Measurements from ENCODE around the gene VPS13C. TPM values are rescaled to one million over a fixed set of nuclear protein-coding genes. Genes with fewer than 3 reads are reported as not detected.

VPS13C gene
- total RNA-seq, 1 experiment from 2014 or later, result 47.3 TPM

DNA sequence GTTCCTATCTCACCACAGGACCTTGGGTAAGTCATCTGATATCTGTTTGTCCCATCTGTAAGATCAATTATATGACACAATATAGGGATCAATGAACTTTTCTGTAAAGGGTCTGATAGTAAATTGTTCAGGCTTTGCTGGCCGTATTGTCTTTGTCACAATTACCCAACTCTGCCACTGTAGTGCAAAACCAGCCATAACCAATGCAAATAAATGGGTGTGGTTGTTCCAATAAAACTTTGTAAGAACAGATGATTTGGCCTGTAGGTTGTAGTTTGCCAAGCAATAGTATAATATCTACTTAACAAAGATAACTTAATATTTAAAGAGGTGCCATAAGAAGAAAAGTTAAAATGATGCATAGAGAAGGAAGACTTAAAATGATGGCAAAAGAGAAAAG lies 210.8 kb downstream of the VPS13C start:
- Histone ChIP-seq H3K36me3 (ENCODE audit: control insufficient read depth, insufficient read depth, low read length) (no peaks in the 10 kb centered on the region), H3K27me3 (ENCODE audit: control insufficient read depth, insufficient read depth, low read length) (no peaks in the 10 kb centered on the region), H3K9me3 (ENCODE audit: control insufficient read depth, insufficient read depth, low read depth, low read length) (no peaks in the 10 kb centered on the region), H3K4me1 (ENCODE audit: control insufficient read depth, insufficient read depth, low read length) (no peaks in the 10 kb centered on the region), H3K4me3 (ENCODE audit: low read depth in 2 of 2, low read length in 2 of 2) (no peak overlapping the region), H3K27ac (ENCODE audit: low read length) (no peak overlapping the region)
- no peak for DNase-seq (ENCODE audit: low read depth, low spot score)
- CTCF ChIA-PET, result no interaction called here
- ATAC-seq, result no peak
- POLR2A ChIA-PET, result no interaction called here
- TF ChIP-seq, protein P1, sequence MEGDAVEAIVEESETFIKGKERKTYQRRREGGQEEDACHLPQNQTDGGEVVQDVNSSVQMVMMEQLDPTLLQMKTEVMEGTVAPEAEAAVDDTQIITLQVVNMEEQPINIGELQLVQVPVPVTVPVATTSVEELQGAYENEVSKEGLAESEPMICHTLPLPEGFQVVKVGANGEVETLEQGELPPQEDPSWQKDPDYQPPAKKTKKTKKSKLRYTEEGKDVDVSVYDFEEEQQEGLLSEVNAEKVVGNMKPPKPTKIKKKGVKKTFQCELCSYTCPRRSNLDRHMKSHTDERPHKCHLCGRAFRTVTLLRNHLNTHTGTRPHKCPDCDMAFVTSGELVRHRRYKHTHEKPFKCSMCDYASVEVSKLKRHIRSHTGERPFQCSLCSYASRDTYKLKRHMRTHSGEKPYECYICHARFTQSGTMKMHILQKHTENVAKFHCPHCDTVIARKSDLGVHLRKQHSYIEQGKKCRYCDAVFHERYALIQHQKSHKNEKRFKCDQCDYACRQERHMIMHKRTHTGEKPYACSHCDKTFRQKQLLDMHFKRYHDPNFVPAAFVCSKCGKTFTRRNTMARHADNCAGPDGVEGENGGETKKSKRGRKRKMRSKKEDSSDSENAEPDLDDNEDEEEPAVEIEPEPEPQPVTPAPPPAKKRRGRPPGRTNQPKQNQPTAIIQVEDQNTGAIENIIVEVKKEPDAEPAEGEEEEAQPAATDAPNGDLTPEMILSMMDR (IDR thresholded peaks at IDR 0.05), result no peak
- TF ChIP-seq SIN3A (IDR thresholded peaks at IDR 0.05; ENCODE audit: borderline replicate concordance, insufficient read depth, low read depth, low read length), result no peak
- TF ChIP-seq, protein P2, sequence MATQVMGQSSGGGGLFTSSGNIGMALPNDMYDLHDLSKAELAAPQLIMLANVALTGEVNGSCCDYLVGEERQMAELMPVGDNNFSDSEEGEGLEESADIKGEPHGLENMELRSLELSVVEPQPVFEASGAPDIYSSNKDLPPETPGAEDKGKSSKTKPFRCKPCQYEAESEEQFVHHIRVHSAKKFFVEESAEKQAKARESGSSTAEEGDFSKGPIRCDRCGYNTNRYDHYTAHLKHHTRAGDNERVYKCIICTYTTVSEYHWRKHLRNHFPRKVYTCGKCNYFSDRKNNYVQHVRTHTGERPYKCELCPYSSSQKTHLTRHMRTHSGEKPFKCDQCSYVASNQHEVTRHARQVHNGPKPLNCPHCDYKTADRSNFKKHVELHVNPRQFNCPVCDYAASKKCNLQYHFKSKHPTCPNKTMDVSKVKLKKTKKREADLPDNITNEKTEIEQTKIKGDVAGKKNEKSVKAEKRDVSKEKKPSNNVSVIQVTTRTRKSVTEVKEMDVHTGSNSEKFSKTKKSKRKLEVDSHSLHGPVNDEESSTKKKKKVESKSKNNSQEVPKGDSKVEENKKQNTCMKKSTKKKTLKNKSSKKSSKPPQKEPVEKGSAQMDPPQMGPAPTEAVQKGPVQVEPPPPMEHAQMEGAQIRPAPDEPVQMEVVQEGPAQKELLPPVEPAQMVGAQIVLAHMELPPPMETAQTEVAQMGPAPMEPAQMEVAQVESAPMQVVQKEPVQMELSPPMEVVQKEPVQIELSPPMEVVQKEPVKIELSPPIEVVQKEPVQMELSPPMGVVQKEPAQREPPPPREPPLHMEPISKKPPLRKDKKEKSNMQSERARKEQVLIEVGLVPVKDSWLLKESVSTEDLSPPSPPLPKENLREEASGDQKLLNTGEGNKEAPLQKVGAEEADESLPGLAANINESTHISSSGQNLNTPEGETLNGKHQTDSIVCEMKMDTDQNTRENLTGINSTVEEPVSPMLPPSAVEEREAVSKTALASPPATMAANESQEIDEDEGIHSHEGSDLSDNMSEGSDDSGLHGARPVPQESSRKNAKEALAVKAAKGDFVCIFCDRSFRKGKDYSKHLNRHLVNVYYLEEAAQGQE (IDR thresholded peaks at IDR 0.05; ENCODE audit: insufficient read depth in 1 of 2, low read depth in 2 of 2, low read length in 1 of 2), result no peak
- intact Hi-C loops (cut with micrococcal nuclease; ENCODE audit: unreplicated experiment) (no loop called here), in situ Hi-C loops (cut with HindIII; ENCODE audit: low pct_unique_long_range_greater_than_20kb, low sequenced_read_pairs) (no loop called here)
- BruUV-seq (replicated peaks), result no TSS peak

DNA sequence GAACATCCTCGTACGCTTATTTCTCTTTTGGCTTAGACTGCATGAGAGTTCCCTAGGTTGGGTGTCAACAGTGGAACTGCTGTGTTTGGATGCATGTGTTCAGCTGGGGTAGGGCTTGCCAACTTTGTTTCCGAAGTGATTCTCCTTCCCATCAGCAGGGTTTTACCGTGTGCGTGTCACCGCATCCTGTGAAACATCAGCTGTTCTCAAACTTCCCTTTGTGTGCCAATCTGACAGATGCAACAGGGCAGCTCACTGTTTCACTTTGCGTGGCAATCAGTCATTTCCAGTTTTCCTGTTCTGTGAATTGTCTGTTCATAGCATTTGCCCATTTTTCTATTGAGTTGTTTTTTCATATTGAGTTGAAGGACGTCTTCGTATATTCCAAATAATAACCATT lies 218.8 kb downstream of the VPS13C start:
- CTCF ChIA-PET, result no interaction called here
- in situ Hi-C loops (cut with HindIII; ENCODE audit: low pct_unique_long_range_greater_than_20kb, low sequenced_read_pairs) (no loop called here), intact Hi-C loops (cut with micrococcal nuclease; ENCODE audit: unreplicated experiment) (no loop called here)
- Histone ChIP-seq H3K4me1 (ENCODE audit: control insufficient read depth, insufficient read depth, low read length) (no peaks in the 10 kb centered on the region), H3K36me3 (ENCODE audit: control insufficient read depth, insufficient read depth, low read length) (no peaks in the 10 kb centered on the region), H3K27me3 (ENCODE audit: control insufficient read depth, insufficient read depth, low read length) (no peaks in the 10 kb centered on the region), H3K9me3 (ENCODE audit: control insufficient read depth, insufficient read depth, low read depth, low read length) (no peaks in the 10 kb centered on the region), H3K27ac (ENCODE audit: low read length) (no peak overlapping the region), H3K4me3 (ENCODE audit: low read depth in 2 of 2, low read length in 2 of 2) (no peak overlapping the region)
- TF ChIP-seq TCF7L2 (IDR thresholded peaks at IDR 0.05; ENCODE audit: low read depth, low read length) (no peak), SIN3A (IDR thresholded peaks at IDR 0.05; ENCODE audit: borderline replicate concordance, insufficient read depth, low read depth, low read length) (no peak), POLR2AphosphoS5 (IDR thresholded peaks at IDR 0.05; ENCODE audit: low read depth, low read length) (no peak)
- TF ChIP-seq, protein P2 (IDR thresholded peaks at IDR 0.05; ENCODE audit: insufficient read depth in 1 of 2, low read depth in 2 of 2, low read length in 1 of 2), result no peak
- TF ChIP-seq, protein P1 (IDR thresholded peaks at IDR 0.05), result no peak
- DNase-seq (ENCODE audit: low read depth, low spot score), result no peak
- no peak for ATAC-seq
- POLR2A ChIA-PET, result no interaction called here
- no TSS peak for BruUV-seq (replicated peaks)
